GM23338 (cell line): ENCODE measurements around the gene SEMA4C. TPM values are rescaled to one million over a fixed set of nuclear protein-coding genes. Genes with fewer than 3 reads are reported as not detected.

ENCODE experiments used
- ATAC-seq: fragments of 200-7000 bp; cut with Tn5 transposase; 3 replicates; pipeline ENCODE4 v1.9.1; 2020
- DNase-seq: peaks from one replicate; pipeline ENCODE4 v3.0.0-alpha.2; 2015; ENCODE audit warnings: low spot score
- H2AFZ ChIP-seq: fragments of 200-600 bp; sonication (generic); 2 replicates; pipeline ENCODE4 v1.8.0; 2016; ENCODE audit warnings: antibody characterized with exemption, mild to moderate bottlenecking, moderate library complexity
- H3F3A ChIP-seq: fragments of 200-600 bp; sonication (generic); replicated peaks from 2 replicates; pipeline ENCODE4 v1.8.0; 2017; ENCODE audit warnings: antibody characterized with exemption, mixed run types, low read depth
- H3K27ac ChIP-seq: fragments of 200-600 bp; sonication (generic); 2 replicates; pipeline ENCODE4 v1.6.1; 2016; ENCODE audit warnings: low read depth
- H3K27me3 ChIP-seq: fragments of 200-600 bp; sonication (generic); 2 replicates; pipeline ENCODE4 v1.8.0; 2016; ENCODE audit warnings: mild to moderate bottlenecking, mixed run types, moderate library complexity; ENCODE audit not compliant: insufficient read depth
- H3K36me3 ChIP-seq: fragments of 200-600 bp; sonication (generic); 2 replicates; pipeline ENCODE4 v1.8.0; 2016; ENCODE audit warnings: mild to moderate bottlenecking; ENCODE audit not compliant: insufficient read depth
- H3K4me1 ChIP-seq: fragments of 200-600 bp; sonication (generic); 2 replicates; pipeline ENCODE4 v1.8.0; 2016; ENCODE audit warnings: mild to moderate bottlenecking, moderate library complexity; ENCODE audit not compliant: insufficient read depth
- H3K4me2 ChIP-seq: fragments of 200-600 bp; sonication (generic); 2 replicates; pipeline ENCODE4 v1.7.1; 2017; ENCODE audit warnings: mixed run types
- H3K4me3 ChIP-seq: fragments of 200-600 bp; sonication (generic); 2 replicates; pipeline ENCODE4 v1.6.1; 2016; ENCODE audit warnings: mixed run types
- H3K79me2 ChIP-seq: fragments of 200-600 bp; sonication (generic); replicated peaks from 2 replicates; pipeline ENCODE4 v1.8.0; 2017; ENCODE audit warnings: mild to moderate bottlenecking; ENCODE audit not compliant: insufficient read depth
- H3K9me2 ChIP-seq: fragments of 200-600 bp; sonication (generic); 2 replicates; pipeline ENCODE4 v1.8.0; 2017; ENCODE audit not compliant: insufficient read depth
- H4K20me1 ChIP-seq: fragments of 200-600 bp; sonication (generic); replicated peaks from 2 replicates; pipeline ENCODE4 v1.8.0; 2017; ENCODE audit warnings: mild to moderate bottlenecking; ENCODE audit not compliant: insufficient read depth
- H3K27ac Mint-ChIP-seq: 2 replicates; pipeline ENCODE4 v1.8.0; 2020; ENCODE audit warnings: inconsistent platforms, mild to moderate bottlenecking, moderate library complexity, mixed read lengths
- H3K27me3 Mint-ChIP-seq: 3 replicates; pipeline ENCODE4 v1.8.0; 2022; ENCODE audit warnings: low read depth, mild to moderate bottlenecking, moderate library complexity, mixed read lengths, inconsistent platforms; ENCODE audit not compliant: insufficient read depth, poor library complexity
- H3K36me3 Mint-ChIP-seq: 3 replicates; pipeline ENCODE4 v1.8.0; 2021; ENCODE audit warnings: low read depth, mild to moderate bottlenecking, inconsistent platforms, moderate library complexity, mixed read lengths
- H3K4me1 Mint-ChIP-seq: 3 replicates; pipeline ENCODE4 v1.8.0; 2020; ENCODE audit warnings: mild to moderate bottlenecking, inconsistent platforms, mixed read lengths
- H3K4me3 Mint-ChIP-seq: 3 replicates; pipeline ENCODE4 v1.8.0; 2021; ENCODE audit warnings: moderate library complexity, mild to moderate bottlenecking, inconsistent platforms, mixed read lengths
- H3K9me3 Mint-ChIP-seq: 3 replicates; pipeline ENCODE4 v1.8.0; 2020; ENCODE audit warnings: moderate library complexity, mild to moderate bottlenecking, inconsistent platforms, mixed read lengths
- EZH2 ChIP-seq: fragments of 200-600 bp; sonication (generic); IDR thresholded peaks from one replicate; pipeline ENCODE4 v1.8.0; 2017; ENCODE audit warnings: antibody characterized with exemption, mild to moderate bottlenecking, low read depth; ENCODE audit not compliant: unreplicated experiment
- EZH2phosphoT487 ChIP-seq: fragments of 200-600 bp; sonication (generic); IDR thresholded peaks from one replicate; pipeline ENCODE4 v1.8.1; 2018; ENCODE audit warnings: antibody characterized with exemption; ENCODE audit not compliant: unreplicated experiment
- JUNB ChIP-seq: IDR thresholded peaks from one replicate; pipeline ENCODE4 v1.6.1; 2016; ENCODE audit warnings: antibody characterized with exemption; ENCODE audit not compliant: unreplicated experiment
- NANOG ChIP-seq: IDR thresholded peaks from 2 replicates; pipeline ENCODE4 v1.6.1; 2016; ENCODE audit warnings: antibody characterized with exemption, borderline replicate concordance
- POLR2AphosphoS5 ChIP-seq: IDR thresholded peaks from 2 replicates; pipeline ENCODE4 v1.6.1; 2016; ENCODE audit warnings: antibody characterized with exemption, low read depth
- STAT1 ChIP-seq: IDR thresholded peaks from one replicate; pipeline ENCODE4 v1.6.1; 2016; ENCODE audit warnings: antibody characterized with exemption; ENCODE audit not compliant: unreplicated experiment
- ZNF114 ChIP-seq: fragments of 250-450 bp; sonication (Bioruptor Pico); IDR thresholded peaks from 2 replicates; pipeline ENCODE4 v1.5.0; 2020; ENCODE audit warnings: mild to moderate bottlenecking, moderate library complexity
- polyA plus RNA-seq: library from polyadenylated mRNA; unstranded; fragments of >200 nt; fragmentation: Nextera tagmentation; extraction: Ambion mirVana; gene quantifications from 2 replicates; pipeline ENCODE4 v1.2.1, GENCODE V29; 2016
- total RNA-seq: library from RNA; depleted of rRNA; stranded (reverse); fragments of >200 nt; shearing (Covaris generic); gene quantifications from 2 replicates; pipeline ENCODE4 v1.2.3, GENCODE V29; 2014
- TF ChIP-seq, protein P1 (sequence below): fragments of 250-450 bp; sonication (Bioruptor Pico); IDR thresholded peaks from 2 replicates; pipeline ENCODE4 v1.5.0; 2020; ENCODE audit warnings: mild to moderate bottlenecking, moderate library complexity
- TF ChIP-seq, protein P2 (sequence below): IDR thresholded peaks from one replicate; pipeline ENCODE4 v1.6.1; 2018; ENCODE audit warnings: antibody characterized with exemption; ENCODE audit not compliant: unreplicated experiment
- TF ChIP-seq, protein P3 (sequence below), 2 experiments: fragments of 200-600 bp in 1 of 2; sonication (generic) in 1 of 2; conservative IDR thresholded peaks; 2 replicates each; pipeline versions ENCODE4 v1.5.1 to v1.6.1; 2016 to 2017; ENCODE audit warnings: antibody characterized with exemption in 2 of 2, low read depth in 2 of 2, mild to moderate bottlenecking in 2 of 2, moderate library complexity in 1 of 2

SEMA4C gene
- total and polyA plus RNA-seq, 2 experiments from 2014 or later, result 16.8 to 80.7 TPM

DNA sequence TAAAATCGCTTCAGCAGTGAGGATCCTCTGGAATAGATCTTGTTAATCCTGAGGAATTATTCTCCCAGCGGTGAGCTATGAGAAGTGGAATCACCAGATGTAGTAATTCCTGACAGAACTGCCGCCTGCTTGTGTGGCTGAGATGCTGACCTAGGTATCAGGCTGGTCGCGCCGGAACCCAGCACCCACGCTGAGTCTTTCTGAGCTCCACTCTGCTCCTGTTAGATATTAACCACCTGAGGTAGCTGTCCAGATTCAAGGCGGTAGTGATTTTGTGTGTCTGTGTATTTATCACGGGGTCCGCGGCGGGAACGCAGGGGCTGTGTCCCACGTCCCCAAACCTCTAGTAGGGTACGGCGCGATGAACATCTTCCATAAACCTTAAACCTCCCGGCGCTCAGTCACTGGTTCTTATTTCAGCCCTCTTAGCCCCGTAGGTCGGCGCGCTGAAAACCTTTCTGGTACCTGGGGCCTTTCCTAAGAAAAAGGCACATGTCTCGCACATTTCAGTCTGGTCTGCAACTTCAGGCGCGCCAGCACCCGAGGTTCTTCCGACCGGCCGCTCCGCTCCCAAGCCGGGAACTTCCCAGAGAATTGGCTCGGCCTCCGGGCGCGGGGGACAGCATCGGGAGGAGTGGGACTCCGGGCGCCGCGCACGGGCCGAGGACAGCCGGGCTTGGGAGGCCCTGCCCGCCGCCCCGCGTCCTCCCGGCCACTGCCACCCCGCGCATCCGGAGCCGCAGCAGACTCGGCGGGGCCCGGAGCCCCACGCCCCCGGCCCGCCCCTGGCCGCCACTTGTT is 54.4 kb downstream of the SEMA4C start:
- Histone ChIP-seq H3K27me3 (no peaks in the 10 kb centered on the region), H3K4me3 (peak overlapping the region; percentile 74), H3K4me2 (peak overlapping the region; percentile 97), H2AFZ (peak overlapping the region; percentile 99), H3F3A (peaks cover 6% of the 10 kb centered on the region; the same call in 1 of the 2 replicates), H3K4me1 (peaks cover 21% of the 10 kb centered on the region), H3K36me3 (no peaks in the 10 kb centered on the region), H3K79me2 (peaks cover 36% of the 10 kb centered on the region), H3K27ac (no peak overlapping the region), H3K9me2 (no peaks in the 10 kb centered on the region), H4K20me1 (peaks cover 29% of the 10 kb centered on the region)
- Mint-ChIP-seq H3K27me3 (peaks cover 16% of the 10 kb centered on the region), H3K4me1 (peaks cover 31% of the 10 kb centered on the region), H3K9me3 (no peaks in the 10 kb centered on the region), H3K4me3 (peak overlapping the region; percentile 86), H3K27ac (peak overlapping the region; percentile 66), H3K36me3 (peaks cover 30% of the 10 kb centered on the region)
- ATAC-seq (peak; percentile 4), DNase-seq (peak; percentile 82)
- TF ChIP-seq, protein P1, sequence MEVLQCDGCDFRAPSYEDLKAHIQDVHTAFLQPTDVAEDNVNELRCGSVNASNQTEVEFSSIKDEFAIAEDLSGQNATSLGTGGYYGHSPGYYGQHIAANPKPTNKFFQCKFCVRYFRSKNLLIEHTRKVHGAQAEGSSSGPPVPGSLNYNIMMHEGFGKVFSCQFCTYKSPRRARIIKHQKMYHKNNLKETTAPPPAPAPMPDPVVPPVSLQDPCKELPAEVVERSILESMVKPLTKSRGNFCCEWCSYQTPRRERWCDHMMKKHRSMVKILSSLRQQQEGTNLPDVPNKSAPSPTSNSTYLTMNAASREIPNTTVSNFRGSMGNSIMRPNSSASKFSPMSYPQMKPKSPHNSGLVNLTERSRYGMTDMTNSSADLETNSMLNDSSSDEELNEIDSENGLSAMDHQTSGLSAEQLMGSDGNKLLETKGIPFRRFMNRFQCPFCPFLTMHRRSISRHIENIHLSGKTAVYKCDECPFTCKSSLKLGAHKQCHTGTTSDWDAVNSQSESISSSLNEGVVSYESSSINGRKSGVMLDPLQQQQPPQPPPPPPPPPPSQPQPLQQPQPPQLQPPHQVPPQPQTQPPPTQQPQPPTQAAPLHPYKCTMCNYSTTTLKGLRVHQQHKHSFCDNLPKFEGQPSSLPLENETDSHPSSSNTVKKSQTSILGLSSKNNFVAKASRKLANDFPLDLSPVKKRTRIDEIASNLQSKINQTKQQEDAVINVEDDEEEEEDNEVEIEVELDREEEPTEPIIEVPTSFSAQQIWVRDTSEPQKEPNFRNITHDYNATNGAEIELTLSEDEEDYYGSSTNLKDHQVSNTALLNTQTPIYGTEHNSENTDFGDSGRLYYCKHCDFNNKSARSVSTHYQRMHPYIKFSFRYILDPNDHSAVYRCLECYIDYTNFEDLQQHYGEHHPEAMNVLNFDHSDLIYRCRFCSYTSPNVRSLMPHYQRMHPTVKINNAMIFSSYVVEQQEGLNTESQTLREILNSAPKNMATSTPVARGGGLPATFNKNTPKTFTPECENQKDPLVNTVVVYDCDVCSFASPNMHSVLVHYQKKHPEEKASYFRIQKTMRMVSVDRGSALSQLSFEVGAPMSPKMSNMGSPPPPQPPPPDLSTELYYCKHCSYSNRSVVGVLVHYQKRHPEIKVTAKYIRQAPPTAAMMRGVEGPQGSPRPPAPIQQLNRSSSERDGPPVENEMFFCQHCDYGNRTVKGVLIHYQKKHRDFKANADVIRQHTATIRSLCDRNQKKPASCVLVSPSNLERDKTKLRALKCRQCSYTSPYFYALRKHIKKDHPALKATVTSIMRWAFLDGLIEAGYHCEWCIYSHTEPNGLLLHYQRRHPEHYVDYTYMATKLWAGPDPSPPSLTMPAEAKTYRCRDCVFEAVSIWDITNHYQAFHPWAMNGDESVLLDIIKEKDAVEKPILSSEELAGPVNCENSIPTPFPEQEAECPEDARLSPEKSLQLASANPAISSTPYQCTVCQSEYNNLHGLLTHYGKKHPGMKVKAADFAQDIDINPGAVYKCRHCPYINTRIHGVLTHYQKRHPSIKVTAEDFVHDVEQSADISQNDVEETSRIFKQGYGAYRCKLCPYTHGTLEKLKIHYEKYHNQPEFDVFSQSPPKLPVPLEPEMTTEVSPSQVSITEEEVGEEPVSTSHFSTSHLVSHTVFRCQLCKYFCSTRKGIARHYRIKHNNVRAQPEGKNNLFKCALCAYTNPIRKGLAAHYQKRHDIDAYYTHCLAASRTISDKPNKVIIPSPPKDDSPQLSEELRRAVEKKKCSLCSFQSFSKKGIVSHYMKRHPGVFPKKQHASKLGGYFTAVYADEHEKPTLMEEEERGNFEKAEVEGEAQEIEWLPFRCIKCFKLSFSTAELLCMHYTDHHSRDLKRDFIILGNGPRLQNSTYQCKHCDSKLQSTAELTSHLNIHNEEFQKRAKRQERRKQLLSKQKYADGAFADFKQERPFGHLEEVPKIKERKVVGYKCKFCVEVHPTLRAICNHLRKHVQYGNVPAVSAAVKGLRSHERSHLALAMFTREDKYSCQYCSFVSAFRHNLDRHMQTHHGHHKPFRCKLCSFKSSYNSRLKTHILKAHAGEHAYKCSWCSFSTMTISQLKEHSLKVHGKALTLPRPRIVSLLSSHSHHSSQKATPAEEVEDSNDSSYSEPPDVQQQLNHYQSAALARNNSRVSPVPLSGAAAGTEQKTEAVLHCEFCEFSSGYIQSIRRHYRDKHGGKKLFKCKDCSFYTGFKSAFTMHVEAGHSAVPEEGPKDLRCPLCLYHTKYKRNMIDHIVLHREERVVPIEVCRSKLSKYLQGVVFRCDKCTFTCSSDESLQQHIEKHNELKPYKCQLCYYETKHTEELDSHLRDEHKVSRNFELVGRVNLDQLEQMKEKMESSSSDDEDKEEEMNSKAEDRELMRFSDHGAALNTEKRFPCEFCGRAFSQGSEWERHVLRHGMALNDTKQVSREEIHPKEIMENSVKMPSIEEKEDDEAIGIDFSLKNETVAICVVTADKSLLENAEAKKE (CRISPR knock-in tag), result no peak
- TF ChIP-seq JUNB (no peak), STAT1 (no peak), ZNF114 (CRISPR knock-in tag) (no peak), NANOG (no peak), EZH2 (no peak), POLR2AphosphoS5 (no peak), EZH2phosphoT487 (no peak)
- TF ChIP-seq, protein P2, sequence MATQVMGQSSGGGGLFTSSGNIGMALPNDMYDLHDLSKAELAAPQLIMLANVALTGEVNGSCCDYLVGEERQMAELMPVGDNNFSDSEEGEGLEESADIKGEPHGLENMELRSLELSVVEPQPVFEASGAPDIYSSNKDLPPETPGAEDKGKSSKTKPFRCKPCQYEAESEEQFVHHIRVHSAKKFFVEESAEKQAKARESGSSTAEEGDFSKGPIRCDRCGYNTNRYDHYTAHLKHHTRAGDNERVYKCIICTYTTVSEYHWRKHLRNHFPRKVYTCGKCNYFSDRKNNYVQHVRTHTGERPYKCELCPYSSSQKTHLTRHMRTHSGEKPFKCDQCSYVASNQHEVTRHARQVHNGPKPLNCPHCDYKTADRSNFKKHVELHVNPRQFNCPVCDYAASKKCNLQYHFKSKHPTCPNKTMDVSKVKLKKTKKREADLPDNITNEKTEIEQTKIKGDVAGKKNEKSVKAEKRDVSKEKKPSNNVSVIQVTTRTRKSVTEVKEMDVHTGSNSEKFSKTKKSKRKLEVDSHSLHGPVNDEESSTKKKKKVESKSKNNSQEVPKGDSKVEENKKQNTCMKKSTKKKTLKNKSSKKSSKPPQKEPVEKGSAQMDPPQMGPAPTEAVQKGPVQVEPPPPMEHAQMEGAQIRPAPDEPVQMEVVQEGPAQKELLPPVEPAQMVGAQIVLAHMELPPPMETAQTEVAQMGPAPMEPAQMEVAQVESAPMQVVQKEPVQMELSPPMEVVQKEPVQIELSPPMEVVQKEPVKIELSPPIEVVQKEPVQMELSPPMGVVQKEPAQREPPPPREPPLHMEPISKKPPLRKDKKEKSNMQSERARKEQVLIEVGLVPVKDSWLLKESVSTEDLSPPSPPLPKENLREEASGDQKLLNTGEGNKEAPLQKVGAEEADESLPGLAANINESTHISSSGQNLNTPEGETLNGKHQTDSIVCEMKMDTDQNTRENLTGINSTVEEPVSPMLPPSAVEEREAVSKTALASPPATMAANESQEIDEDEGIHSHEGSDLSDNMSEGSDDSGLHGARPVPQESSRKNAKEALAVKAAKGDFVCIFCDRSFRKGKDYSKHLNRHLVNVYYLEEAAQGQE, result no peak
- TF ChIP-seq, protein P3, sequence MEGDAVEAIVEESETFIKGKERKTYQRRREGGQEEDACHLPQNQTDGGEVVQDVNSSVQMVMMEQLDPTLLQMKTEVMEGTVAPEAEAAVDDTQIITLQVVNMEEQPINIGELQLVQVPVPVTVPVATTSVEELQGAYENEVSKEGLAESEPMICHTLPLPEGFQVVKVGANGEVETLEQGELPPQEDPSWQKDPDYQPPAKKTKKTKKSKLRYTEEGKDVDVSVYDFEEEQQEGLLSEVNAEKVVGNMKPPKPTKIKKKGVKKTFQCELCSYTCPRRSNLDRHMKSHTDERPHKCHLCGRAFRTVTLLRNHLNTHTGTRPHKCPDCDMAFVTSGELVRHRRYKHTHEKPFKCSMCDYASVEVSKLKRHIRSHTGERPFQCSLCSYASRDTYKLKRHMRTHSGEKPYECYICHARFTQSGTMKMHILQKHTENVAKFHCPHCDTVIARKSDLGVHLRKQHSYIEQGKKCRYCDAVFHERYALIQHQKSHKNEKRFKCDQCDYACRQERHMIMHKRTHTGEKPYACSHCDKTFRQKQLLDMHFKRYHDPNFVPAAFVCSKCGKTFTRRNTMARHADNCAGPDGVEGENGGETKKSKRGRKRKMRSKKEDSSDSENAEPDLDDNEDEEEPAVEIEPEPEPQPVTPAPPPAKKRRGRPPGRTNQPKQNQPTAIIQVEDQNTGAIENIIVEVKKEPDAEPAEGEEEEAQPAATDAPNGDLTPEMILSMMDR (conservative IDR thresholded peaks at IDR 0.05; ENCODE audit: low read depth in 2 of 2), result no peak
